ENCODE data around the gene RNF208. TPM values are rescaled to one million over a fixed set of nuclear protein-coding genes. Genes with fewer than 3 reads are reported as not detected.

RNF208 gene
- total and polyA plus RNA-seq, 9 of the 15 experiments (the other 6 are each of a cell fraction or from before 2014, with no cell fraction given): 0.15 to 6.9 (median 0.50) TPM; not detected in 2

DNA sequence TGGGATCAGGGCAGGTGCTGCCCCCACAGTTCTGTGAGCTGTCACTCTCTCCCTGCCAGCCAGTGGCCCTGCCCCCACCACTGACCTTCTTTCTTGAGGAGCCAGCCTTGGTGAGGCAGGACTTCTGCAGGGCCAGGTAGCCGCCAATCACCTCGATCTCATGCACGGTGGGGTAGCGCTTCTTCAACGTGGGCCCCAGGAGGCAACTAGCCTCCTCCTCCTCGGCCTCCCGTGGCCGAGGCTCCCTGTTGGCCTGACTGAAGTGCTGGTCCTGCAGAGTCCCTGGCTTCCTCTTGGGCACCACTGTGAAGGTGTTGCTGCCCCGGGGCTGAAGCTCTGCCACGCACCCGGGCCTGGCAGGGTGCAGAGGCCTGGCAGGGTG is 23.1 kb downstream of the RNF208 start:
- no peak for ATAC-seq
- Histone ChIP-seq H3K4me1 (replicated peaks in 1 of 2; ENCODE audit: control insufficient read depth in 2 of 2, insufficient read depth in 2 of 2, low read length in 2 of 2) (peaks cover 23 to 88% of the 10 kb centered on the region in 2 experiments), H3K27ac (ENCODE audit: extremely low read depth, low read depth, low read length) (0 out of 3 replicates have a peak overlapping the region, but pooled peaks have one; percentile 10), H3K79me2 (ENCODE audit: control insufficient read depth, insufficient read depth, low read length) (peaks cover 65% of the 10 kb centered on the region), H4K20me1 (replicated peaks; ENCODE audit: control insufficient read depth, insufficient read depth, low read length) (peaks cover 5% of the 10 kb centered on the region), H3K9me1 (ENCODE audit: control insufficient read depth, insufficient read depth, low read length) (peaks cover under 1% of the 10 kb centered on the region), H3K27me3 (ENCODE audit: control insufficient read depth in 2 of 2, insufficient read depth in 2 of 2, low read length in 2 of 2) (no peaks in the 10 kb centered on the region), H3K4me3 (peak overlapping the region; percentile 37; the same call in 1 of the 2 replicates), H3K4me2 (ENCODE audit: insufficient read depth, low read length) (peak overlapping the region; percentile 44), H3K9ac (ENCODE audit: insufficient read depth in 1 of 2, low read depth in 2 of 2, low read length in 2 of 2) (peak overlapping the region in 1 of 2 experiments; percentile 89; a peak in 2 of 4 replicates), H2AFZ (ENCODE audit: low read depth, low read length) (no peak overlapping the region), H3K9me3 (replicated peaks; ENCODE audit: control insufficient read depth, insufficient read depth, low read depth, low read length) (no peaks in the 10 kb centered on the region), H3K36me3 (ENCODE audit: control insufficient read depth, insufficient read depth, low read length) (peaks cover 10% of the 10 kb centered on the region; the same call in 2 of the 3 replicates)
- no peak for DNase-seq (ENCODE audit: extremely low read depth in 1 of 4, low spot score in 3 of 4)
- no TSS peak for BruUV-seq (replicated peaks)
- TF ChIP-seq SP1 (CRISPR knock-in tag; IDR thresholded peaks at IDR 0.05) (0 out of 2 replicates have a peak, but pooled peaks have one; percentile 22), KAT7 (CRISPR knock-in tag; IDR thresholded peaks at IDR 0.05; ENCODE audit: borderline replicate concordance) (0 out of 2 replicates have a peak, but pooled peaks have one; percentile 44), CBFB (CRISPR knock-in tag; IDR thresholded peaks at IDR 0.05) (0 out of 2 replicates have a peak, but pooled peaks have one; percentile 8)
- TF ChIP-seq, protein P1, sequence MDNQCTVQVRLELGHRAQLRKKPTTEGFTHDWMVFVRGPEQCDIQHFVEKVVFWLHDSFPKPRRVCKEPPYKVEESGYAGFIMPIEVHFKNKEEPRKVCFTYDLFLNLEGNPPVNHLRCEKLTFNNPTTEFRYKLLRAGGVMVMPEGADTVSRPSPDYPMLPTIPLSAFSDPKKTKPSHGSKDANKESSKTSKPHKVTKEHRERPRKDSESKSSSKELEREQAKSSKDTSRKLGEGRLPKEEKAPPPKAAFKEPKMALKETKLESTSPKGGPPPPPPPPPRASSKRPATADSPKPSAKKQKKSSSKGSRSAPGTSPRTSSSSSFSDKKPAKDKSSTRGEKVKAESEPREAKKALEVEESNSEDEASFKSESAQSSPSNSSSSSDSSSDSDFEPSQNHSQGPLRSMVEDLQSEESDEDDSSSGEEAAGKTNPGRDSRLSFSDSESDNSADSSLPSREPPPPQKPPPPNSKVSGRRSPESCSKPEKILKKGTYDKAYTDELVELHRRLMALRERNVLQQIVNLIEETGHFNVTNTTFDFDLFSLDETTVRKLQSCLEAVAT (IDR thresholded peaks at IDR 0.05): no peak
- TF ChIP-seq, protein P2, sequence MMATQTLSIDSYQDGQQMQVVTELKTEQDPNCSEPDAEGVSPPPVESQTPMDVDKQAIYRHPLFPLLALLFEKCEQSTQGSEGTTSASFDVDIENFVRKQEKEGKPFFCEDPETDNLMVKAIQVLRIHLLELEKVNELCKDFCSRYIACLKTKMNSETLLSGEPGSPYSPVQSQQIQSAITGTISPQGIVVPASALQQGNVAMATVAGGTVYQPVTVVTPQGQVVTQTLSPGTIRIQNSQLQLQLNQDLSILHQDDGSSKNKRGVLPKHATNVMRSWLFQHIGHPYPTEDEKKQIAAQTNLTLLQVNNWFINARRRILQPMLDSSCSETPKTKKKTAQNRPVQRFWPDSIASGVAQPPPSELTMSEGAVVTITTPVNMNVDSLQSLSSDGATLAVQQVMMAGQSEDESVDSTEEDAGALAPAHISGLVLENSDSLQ (IDR thresholded peaks at IDR 0.05): peak; percentile 30; the same call in 1 of the 2 replicates
- 52% methylated on average over 11 of the region's 11 CpGs for WGBS (ENCODE audit: insufficient coverage, low coverage, missing lambda C conversion rate)
- intact Hi-C loops (cut with micrococcal nuclease): no loop called here
- in situ Hi-C loops (cut with MboI): no loop called here
- FAIRE-seq: peak; percentile 19
- POLR2A ChIA-PET: interaction anchor here (0.6 to 3.2 kb wide), 5 partner anchors 9 to 394 kb away, joined by 3 to 26 read pairs (median 3); partner anchors contain the start of genes ANAPC2 and SSNA1
- CTCF ChIA-PET (ENCODE audit: low intra/inter-chr PET ratio): no interaction called here

All from K562 (cell line).